Caco-2 (cell line): ENCODE data around the gene PLEKHG4. TPM values are rescaled to one million over a fixed set of nuclear protein-coding genes. Genes with fewer than 3 reads are reported as not detected.

Experiments
- BruUV-seq: library from RNA; stranded (reverse); fragments of 400-500 nt; replicated peaks from 2 replicates; lab custom pipeline; 2021; lab: Mats Ljungman, UMichigan
- CTCF ChIA-PET: fragments of 300-600 bp; sonication (Branson Sonifier 250); formaldehyde crosslinking; loops from one replicate; lab custom pipeline; 2022; ENCODE audit warnings: antibody characterized with exemption; lab: Charles Lee
- POLR2A ChIA-PET: fragments of 300-600 bp; sonication (Branson Sonifier 250); formaldehyde crosslinking; loops from one replicate; lab custom pipeline; 2022; ENCODE audit warnings: antibody characterized with exemption; lab: Charles Lee
- DNase-seq, 2 experiments: peaks; one replicate each; pipeline versions ENCODE4 v3.0.0 to v3.0.0-alpha.2; 2020 to 2022
- H3K27me3 ChIP-seq: replicated peaks from 2 replicates; pipeline ENCODE4 v1.6.0; 2011; ENCODE audit warnings: low read length; ENCODE audit not compliant: control insufficient read depth, insufficient read depth
- H3K36me3 ChIP-seq: 2 replicates; pipeline ENCODE4 v1.5.1; 2011; ENCODE audit warnings: low read length; ENCODE audit not compliant: control insufficient read depth, insufficient read depth
- H3K4me1 ChIP-seq: fragments of 250-450 bp; sonication (Bioruptor Pico); 2 replicates; pipeline ENCODE4 v1.5.1; 2020; ENCODE audit warnings: mild to moderate bottlenecking
- H3K4me3 ChIP-seq: 2 replicates; pipeline ENCODE4 v1.5.1; 2011; ENCODE audit warnings: low read depth, mild to moderate bottlenecking, control low read depth, low read length
- H3K9me3 ChIP-seq: fragments of 250-450 bp; sonication (Bioruptor Pico); 2 replicates; pipeline ENCODE4 v1.5.1; 2020; ENCODE audit warnings: mild to moderate bottlenecking, moderate library complexity
- H3K27ac Mint-ChIP-seq: one replicate; pipeline ENCODE4 v1.8.0; 2022; ENCODE audit warnings: mixed read lengths; ENCODE audit not compliant: unreplicated experiment
- H3K27me3 Mint-ChIP-seq: one replicate; pipeline ENCODE4 v1.8.0; 2022; ENCODE audit warnings: mixed read lengths; ENCODE audit not compliant: insufficient read depth, unreplicated experiment
- H3K36me3 Mint-ChIP-seq: one replicate; pipeline ENCODE4 v1.8.0; 2022; ENCODE audit warnings: mild to moderate bottlenecking, mixed read lengths; ENCODE audit not compliant: insufficient read depth, unreplicated experiment
- H3K4me1 Mint-ChIP-seq: one replicate; pipeline ENCODE4 v1.8.0; 2022; ENCODE audit warnings: low read depth, mixed read lengths; ENCODE audit not compliant: unreplicated experiment
- H3K4me3 Mint-ChIP-seq: one replicate; pipeline ENCODE4 v1.8.0; 2022; ENCODE audit warnings: mild to moderate bottlenecking, moderate library complexity, mixed read lengths; ENCODE audit not compliant: unreplicated experiment
- H3K9me3 Mint-ChIP-seq: one replicate; pipeline ENCODE4 v1.8.0; 2022; ENCODE audit warnings: mixed read lengths; ENCODE audit not compliant: unreplicated experiment
- intact Hi-C: fragments of 100-400 bp; cut with micrococcal nuclease; formaldehyde crosslinking; loops from one replicate; pipeline ENCODE4 v1.10.0; 2022; ENCODE audit not compliant: unreplicated experiment
- total RNA-seq: library from RNA; stranded (reverse); gene quantifications from 2 replicates; pipeline ENCODE4 v1.2.3, GENCODE V29; 2022
- TF ChIP-seq, protein P1 (sequence below), 2 experiments: fragments of 200-600 bp in 1 of 2; IDR thresholded peaks; 1 replicate in 1 of 2; 2 replicates in 1 of 2; pipeline versions ENCODE4 v1.5.1 to v1.8.0; 2011 to 2022; ENCODE audit warnings: antibody characterized with exemption in 1 of 2, control low read depth in 1 of 2, inconsistent platforms in 1 of 2, low read depth in 1 of 2, low read length in 1 of 2, mild to moderate bottlenecking in 1 of 2, moderate library complexity in 1 of 2; ENCODE audit not compliant: insufficient read depth in 1 of 2, severe bottlenecking in 1 of 2, unreplicated experiment in 1 of 2

Gene PLEKHG4
- total RNA-seq, 1 experiment from 2014 or later = 91.0 TPM

DNA sequence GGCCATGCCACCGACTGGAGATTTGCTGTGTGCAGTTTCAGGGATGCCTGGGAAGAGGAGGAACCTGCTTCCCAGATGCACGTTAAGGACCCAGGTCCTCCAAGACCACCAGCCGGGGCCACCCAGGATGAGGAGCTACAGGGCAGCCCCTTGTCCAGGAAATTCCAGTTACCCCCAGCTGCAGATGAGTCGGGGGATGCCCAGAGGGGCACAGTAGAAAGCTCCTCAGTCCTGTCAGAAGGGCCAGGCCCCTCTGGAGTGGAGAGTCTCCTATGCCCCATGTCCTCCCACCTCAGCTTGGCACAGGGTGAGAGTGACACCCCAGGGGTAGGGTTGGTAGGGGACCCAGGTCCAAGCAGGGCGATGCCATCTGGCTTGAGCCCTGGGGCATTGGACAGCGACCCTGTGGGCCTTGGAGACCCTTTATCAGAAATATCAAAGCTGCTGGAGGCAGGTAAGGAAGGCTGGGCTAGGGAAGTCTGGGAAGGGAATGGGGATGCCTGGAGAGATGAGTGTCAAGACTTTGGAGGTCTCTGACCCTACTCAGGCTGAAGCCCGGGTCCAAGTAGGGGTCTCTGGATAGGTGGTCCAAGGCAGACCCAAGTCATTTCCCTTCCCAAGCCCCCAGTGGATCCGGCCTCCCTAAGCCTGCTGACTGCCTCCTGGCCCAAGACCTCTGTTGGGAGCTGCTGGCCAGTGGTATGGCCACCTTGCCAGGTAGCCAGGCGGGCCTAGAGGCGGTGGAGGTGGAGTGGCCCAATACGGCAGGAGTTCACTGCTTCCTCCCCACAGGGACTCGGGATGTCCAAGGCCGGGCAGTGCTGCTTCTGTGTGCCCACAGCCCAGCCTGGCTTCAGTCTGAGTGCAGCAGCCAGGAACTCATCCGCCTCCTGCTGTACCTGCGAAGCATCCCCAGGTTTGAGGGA is 1.0 kb downstream of the PLEKHG4 start:
- POLR2A ChIA-PET = interaction anchor here (0.6 to 1.0 kb wide), 2 partner anchors 10 to 151 kb away, joined by 4 to 6 read pairs; partner anchors contain the start of gene HSD11B2
- CTCF ChIA-PET = interaction anchor here (0.9 to 1.3 kb wide), 3 partner anchors 12 to 34 kb away, joined by 3 to 11 read pairs (median 3); no protein-coding TSS in a partner anchor
- Mint-ChIP-seq H3K9me3 (no peaks in the 10 kb centered on the region), H3K4me1 (peaks cover 7% of the 10 kb centered on the region), H3K4me3 (peak overlapping the region; percentile 84), H3K36me3 (peaks cover 18% of the 10 kb centered on the region), H3K27ac (no peak overlapping the region), H3K27me3 (no peaks in the 10 kb centered on the region)
- H3K9me3 ChIP-seq = no peaks in the 10 kb centered on the region
- peaks cover 3% of the 10 kb centered on the region; the same call in 1 of the 2 replicates for H3K36me3 ChIP-seq
- TF ChIP-seq, protein P1, sequence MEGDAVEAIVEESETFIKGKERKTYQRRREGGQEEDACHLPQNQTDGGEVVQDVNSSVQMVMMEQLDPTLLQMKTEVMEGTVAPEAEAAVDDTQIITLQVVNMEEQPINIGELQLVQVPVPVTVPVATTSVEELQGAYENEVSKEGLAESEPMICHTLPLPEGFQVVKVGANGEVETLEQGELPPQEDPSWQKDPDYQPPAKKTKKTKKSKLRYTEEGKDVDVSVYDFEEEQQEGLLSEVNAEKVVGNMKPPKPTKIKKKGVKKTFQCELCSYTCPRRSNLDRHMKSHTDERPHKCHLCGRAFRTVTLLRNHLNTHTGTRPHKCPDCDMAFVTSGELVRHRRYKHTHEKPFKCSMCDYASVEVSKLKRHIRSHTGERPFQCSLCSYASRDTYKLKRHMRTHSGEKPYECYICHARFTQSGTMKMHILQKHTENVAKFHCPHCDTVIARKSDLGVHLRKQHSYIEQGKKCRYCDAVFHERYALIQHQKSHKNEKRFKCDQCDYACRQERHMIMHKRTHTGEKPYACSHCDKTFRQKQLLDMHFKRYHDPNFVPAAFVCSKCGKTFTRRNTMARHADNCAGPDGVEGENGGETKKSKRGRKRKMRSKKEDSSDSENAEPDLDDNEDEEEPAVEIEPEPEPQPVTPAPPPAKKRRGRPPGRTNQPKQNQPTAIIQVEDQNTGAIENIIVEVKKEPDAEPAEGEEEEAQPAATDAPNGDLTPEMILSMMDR (IDR thresholded peaks at IDR 0.05; ENCODE audit: insufficient read depth in 1 of 2, low read depth in 1 of 2, low read length in 1 of 2, severe bottlenecking in 1 of 2, unreplicated experiment in 1 of 2) = no peak
- DNase-seq = no peak
- peak overlapping the region; percentile 88 for H3K4me3 ChIP-seq
- no TSS peak for BruUV-seq
- H3K4me1 ChIP-seq = peaks cover 20% of the 10 kb centered on the region
- H3K27me3 ChIP-seq = no peaks in the 10 kb centered on the region
- intact Hi-C loops = no loop called here

DNA sequence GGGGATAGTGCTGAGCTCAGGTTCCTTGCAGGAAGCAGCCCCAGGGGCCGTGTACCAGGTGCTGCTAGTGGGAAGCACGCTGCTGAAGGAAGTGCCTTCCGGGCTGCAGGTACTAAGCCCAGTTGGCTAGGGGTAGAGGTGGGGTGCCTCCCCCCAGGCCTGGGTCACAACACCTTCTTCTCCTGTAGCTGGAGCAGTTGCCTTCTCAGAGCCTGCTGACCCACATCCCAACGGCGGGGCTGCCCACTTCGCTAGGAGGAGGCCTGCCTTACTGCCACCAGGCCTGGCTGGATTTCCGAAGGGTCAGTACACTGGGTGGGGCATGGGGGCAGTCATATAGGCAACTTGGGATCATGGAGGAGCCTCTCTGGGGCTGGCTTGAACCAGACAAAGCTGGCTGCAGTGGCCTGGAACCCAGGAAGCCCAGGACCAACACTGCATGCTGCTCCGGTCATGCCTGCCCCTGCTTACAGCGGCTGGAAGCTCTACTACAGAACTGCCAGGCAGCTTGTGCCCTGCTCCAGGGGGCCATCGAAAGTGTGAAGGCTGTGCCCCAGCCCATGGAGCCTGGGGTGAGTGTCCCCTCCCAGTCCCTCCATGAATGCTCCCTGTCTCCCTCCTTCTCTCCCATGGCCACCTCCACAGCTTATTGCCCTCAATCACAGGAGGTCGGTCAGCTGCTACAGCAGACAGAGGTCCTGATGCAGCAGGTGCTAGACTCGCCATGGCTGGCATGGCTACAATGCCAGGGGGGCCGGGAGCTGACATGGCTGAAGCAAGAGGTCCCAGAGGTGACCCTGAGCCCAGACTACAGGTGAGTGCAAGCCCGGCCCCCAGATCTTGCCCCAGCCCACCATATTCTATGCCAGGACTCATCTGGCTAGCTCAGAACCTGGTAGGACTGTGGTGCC is 2.5 kb downstream of the PLEKHG4 start:
- H3K4me3 ChIP-seq = no peak overlapping the region
- POLR2A ChIA-PET = no interaction called here
- Mint-ChIP-seq H3K9me3 (no peaks in the 10 kb centered on the region), H3K27ac (no peak overlapping the region), H3K4me1 (peaks cover 7% of the 10 kb centered on the region), H3K4me3 (peak overlapping the region; percentile 84), H3K27me3 (no peaks in the 10 kb centered on the region), H3K36me3 (peaks cover 19% of the 10 kb centered on the region)
- H3K36me3 ChIP-seq = peaks cover 3% of the 10 kb centered on the region
- peaks cover 20% of the 10 kb centered on the region for H3K4me1 ChIP-seq
- BruUV-seq = no TSS peak
- intact Hi-C loops = no loop called here
- TF ChIP-seq, protein P1 (IDR thresholded peaks at IDR 0.05; ENCODE audit: insufficient read depth in 1 of 2, low read depth in 1 of 2, low read length in 1 of 2, severe bottlenecking in 1 of 2, unreplicated experiment in 1 of 2) = no peak
- no peak for DNase-seq
- H3K9me3 ChIP-seq = no peaks in the 10 kb centered on the region
- CTCF ChIA-PET = interaction anchor here (0.6 kb wide), 1 partner anchor 145 kb away, joined by 3 read pairs; no protein-coding TSS in a partner anchor
- no peaks in the 10 kb centered on the region for H3K27me3 ChIP-seq

DNA sequence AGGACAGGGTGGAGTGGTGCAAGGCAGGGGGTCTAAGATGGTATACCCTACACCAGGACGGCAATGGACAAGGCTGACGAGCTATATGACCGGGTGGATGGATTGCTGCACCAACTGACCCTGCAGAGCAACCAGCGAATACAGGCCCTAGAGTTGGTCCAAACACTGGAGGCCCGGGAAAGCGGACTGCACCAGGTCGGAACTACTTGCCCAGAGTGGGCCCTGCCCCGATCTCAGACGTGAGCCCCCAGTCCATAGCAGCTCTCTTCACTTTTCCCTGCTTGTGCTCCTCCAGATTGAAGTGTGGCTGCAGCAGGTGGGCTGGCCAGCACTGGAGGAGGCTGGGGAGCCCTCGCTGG is 3.1 kb downstream of the PLEKHG4 start:
- ChIA-PET POLR2A (no interaction called here), CTCF (no interaction called here)
- no peaks in the 10 kb centered on the region for H3K9me3 ChIP-seq
- H3K27me3 ChIP-seq = no peaks in the 10 kb centered on the region
- BruUV-seq = no TSS peak
- Mint-ChIP-seq H3K36me3 (peaks cover 26% of the 10 kb centered on the region), H3K27me3 (no peaks in the 10 kb centered on the region), H3K4me1 (peaks cover 7% of the 10 kb centered on the region), H3K4me3 (no peak overlapping the region), H3K9me3 (no peaks in the 10 kb centered on the region), H3K27ac (no peak overlapping the region)
- H3K4me3 ChIP-seq = no peak overlapping the region
- peaks cover 3% of the 10 kb centered on the region; the same call in 1 of the 2 replicates for H3K36me3 ChIP-seq
- no peak for DNase-seq
- intact Hi-C loops = no loop called here
- TF ChIP-seq, protein P1 (IDR thresholded peaks at IDR 0.05; ENCODE audit: insufficient read depth in 1 of 2, low read depth in 1 of 2, low read length in 1 of 2, severe bottlenecking in 1 of 2, unreplicated experiment in 1 of 2) = no peak
- peaks cover 20% of the 10 kb centered on the region for H3K4me1 ChIP-seq
